ENCODE results near the gene ITK.
"Not testable (repeated sequence)": the region's sequence is repeated elsewhere in the genome, so short reads cannot be mapped to it uniquely, and the experiment has no call there.

DNA sequence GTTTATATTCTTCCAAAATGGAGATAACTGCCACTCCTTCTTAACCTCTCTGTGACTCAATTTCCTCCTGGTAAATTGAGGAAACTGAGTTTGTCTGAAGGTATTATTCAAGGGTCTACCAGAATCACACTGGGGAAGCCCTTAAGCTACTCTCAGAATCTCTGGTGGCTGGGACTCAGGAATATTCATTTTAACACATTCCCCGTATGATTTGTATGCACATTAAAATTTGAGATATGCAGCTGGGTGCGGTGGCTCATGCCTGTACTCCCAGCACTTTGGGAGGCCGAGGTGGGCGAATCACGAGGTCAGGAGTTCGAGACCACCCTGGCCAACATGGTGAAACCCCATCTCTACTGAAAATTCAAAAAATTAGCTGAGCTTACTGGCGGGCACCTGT, 64.1 kb downstream of the ITK start:
- TF ChIP-seq POLR2AphosphoS5 (IDR thresholded peaks at IDR 0.05); POLR2A (IDR thresholded peaks at IDR 0.05; ENCODE audit: low read depth); CTCF (IDR thresholded peaks at IDR 0.05): not testable (repeated sequence)
